AG20443 (cell line): ENCODE data around the gene ARHGEF18.

Experiments used
- DNase-seq: peaks from one replicate; pipeline ENCODE4 v3.0.0; 2012; ENCODE audit warnings: low spot score, mixed read lengths

The ARHGEF18 gene

DNA sequence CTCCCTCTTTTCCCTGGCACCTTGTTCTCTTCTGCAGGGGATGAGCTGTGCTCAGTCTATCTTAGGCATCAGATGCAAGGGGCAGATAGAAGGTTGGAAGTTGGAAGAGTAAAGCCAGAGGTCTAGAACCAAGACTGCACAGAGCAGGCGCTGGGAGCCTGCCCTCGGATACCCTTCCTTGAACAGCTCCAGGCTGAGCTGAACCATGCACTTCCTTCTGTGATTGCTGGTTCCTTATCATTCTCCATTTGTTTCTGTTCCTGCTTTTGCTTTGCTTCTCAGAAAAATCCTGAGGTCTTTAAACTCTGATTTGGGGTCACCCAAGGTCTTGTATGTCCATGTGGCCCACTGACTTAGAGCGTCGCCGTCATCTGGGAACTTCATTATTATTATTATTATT, 36.3 kb downstream of the ARHGEF18 start:
- no peak for DNase-seq

DNA sequence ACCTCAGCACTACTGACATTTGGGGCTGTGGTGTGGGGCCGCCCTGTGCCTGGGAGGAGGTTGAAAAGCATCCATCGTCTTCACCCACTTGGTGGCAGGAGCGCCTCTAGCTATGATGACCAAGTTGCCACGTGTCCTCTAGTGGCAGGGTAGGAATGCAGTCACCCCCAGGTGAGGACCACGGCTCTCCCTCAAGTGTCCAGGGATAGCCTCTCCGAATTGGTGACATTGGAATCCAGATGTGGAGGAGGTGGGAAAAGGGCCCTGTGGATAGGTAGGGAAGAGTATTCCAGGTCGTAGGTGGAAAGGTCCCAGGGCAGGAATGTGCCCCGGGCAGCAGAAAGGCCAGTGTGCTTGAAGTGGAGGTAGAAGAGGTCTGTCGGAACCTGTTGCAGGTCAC, 37.6 kb downstream of the ARHGEF18 start:
- DNase-seq = no peak

DNA sequence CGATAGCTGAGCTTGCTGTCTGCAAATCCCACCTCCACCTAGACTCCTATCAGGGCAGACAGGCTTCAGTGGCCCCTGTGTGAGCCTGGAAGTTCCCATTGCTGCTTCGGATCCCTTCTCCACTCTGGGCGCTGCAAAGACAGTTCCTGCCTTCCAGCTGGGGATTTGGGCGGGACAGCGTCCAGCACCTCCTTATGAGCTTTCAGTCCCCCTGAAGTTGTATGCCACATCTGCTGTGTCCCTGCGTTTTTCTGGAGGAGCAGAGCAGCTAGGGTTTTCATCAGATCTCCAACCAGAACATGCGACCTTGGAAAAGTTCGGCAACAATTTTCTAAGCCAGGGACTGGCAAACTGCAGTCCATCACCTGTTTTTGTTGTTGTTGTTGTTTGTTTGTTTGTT, 38.0 kb downstream of the ARHGEF18 start:
- no peak for DNase-seq

DNA sequence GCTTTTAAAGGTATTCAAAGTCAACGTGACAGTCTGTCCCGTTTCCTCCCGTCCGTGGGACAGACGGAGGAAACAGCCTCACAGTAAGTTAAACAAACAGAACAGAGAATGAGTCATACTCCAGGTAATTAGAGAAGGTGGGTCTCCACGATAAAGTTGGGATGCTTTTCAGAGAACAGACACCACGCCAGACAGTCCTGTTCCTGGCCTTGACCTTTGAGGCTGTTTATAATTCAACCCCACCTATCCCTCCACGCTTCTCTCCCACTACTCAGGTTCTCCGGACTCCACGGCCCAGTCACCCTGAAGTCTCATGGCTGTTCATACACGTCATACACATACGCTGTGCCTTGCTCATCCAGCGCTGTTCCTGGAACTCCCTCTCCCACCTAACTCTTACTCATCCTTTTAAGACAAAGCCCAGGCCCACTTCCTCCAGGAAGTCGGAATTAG, 42.5 kb downstream of the ARHGEF18 start:
- DNase-seq = no peak

DNA sequence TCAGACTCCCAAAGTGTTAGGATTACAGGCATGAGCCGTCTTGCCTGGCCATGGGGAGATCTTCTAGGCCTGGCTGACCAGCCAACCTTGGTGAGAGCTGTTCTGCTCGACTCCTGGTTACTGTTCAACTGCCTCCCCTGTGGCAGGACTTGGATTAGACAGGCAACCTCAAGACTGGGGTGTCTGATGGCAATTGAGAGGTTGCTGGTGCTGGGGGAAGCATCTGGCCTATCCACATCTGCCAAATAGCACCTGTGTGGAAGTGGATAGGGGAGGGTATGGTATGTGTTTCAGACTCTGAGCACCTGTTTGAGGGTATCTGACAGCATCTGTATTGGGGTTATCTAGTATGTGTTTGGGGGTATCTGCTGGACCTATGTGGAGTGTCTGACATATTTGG, 44.7 kb downstream of the ARHGEF18 start:
- no peak for DNase-seq

DNA sequence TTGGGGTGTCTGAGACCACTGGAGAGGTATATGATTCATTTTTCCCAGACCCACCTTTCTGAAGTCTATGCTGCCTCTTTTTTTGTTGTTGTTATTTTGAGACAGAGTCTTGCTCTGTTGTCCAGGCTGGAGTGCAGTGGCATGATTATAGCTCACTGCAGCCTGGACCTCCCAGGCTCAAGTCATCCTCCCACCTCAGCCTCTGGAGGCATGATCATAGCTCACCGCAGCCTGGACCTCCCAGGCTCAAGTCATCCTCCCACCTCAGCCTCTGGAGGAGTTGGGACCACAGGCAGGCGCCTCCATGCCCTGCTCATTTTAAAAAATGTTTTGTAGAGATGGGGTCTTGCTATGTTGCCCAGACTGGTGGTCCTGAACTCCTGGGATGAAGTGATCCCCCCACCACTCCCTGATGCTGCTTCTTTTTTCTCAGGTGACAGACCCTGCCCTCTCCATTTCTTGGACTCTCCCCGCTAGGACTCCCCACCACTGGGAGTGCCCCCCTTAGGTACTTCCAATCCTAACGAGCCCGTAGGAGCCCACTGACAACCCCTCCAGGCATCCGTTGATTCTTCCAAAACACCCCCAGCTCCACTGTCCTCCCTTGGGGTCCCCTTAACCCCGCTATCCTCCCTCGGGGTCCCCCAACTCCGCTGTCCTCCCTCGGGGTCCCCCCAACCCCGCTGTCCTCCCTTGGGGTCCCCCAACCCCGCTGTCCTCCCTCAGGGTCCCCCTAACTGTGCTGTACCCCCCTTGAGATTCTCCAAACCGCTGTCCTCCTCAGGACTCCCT, 45.4 kb downstream of the ARHGEF18 start:
- no peak for DNase-seq

DNA sequence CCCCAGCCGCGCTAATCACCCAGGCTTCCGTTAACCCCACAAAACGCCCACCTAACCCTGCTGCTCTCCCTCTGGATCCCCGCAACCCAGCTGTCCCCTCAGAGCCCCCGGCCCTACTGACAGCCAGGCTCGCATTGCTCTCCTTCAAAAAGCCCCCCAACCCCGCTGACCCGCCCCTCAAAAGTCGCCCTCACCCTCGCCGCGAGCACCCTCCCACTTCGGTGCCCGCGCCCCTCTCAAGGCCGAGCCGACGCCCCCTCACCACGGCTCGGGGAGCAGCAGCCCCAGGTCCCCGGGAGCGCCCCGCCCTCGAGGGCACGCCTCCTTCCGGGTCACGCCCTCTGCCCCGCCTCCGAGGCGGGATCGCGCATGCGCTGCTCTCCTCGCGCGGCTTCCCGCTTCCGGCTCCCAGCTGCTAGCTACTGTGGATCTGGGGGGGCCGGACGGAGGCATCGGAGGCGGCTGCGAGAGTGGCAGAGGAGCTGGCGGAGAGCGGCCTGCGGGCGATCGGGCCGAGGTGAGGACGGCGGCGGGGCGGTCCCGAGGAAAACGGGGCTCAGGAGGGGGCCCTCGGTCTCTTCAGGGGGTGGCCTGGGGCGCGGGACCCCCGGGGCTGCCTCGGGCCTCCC, 46.1 kb downstream of the ARHGEF18 start:
- peak; percentile 99 for DNase-seq

DNA sequence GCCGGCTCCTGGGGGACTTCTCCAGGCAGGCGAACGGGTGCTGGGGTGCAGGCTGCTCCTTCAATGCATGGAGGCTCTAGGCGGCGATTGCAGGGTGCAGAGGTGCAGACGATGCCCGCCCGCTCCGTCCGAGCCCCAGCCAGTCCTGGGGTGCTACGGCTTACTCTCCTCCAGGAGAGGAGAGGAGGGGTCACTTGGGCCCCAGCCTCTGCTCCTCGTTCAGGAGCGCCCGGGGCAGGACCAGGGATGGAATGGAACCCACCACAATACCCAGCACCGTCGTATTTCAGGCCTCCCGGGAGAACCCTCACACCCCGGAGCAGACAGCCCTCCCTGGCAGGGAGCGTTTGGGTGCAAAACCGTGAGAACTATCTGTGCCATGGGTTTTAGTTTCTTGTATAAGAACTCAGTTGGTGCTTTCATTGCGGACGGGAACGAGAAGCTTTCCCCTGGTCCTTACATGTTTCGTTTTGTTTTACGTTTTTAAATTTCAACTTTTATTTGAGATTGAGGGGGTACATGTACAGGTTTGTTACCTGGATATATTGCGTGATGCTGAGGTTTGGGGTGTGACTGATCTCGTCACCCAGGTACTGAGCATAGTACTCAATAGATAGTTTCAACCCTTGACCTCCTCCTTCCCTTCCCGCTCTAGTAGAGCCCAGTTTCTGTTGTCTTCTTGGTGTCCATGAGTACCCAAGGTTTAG, 46.8 kb downstream of the ARHGEF18 start:
- peak; percentile 24 for DNase-seq

DNA sequence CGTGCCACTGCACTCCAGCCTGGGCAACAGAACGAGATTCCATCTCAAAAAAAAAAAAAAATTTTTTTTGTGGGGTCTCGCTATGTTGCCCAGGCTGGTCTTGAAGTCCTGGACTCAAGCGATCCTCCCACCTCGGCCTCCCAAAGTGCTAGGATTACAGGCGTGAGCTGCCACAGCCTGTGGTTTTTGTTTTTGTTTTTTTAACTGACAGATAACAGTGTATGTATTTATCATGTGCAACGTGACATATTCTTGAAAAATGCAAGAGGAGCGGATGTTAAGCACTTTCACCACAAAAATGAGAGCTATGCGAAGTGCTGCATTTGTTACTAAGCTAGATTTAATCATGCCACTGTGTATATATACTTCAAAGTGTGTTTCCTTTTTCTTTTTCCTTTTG, 49.0 kb downstream of the ARHGEF18 start:
- peak; percentile 32 for DNase-seq
